ENCODE measurements around the gene PRKG1. TPM values are rescaled to one million over a fixed set of nuclear protein-coding genes. Genes with fewer than 3 reads are reported as not detected.

PRKG1 gene
- total RNA-seq, 2 donors from 2014 or later: 94.5 to 96.0 TPM

DNA sequence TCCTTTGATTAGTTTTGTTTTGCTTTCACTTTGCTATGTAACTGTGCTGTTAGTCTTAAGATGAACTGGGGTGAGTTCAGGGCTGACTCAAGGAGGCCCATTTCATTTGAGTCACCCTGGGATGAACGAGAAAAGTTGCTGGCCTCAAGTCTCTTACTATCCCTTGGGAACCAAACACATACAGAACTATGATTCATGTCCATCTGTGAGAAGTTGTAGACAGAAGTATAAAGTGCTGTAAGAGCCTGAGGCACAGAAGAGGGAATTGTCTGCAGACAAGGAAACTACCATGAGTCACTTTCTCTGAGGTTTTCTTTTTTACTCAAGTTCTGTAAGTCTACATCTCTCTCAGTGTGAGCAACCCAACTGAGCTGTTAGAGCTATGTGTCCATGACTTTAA lies 805.0 kb downstream of the PRKG1 start:
- intact Hi-C loops (cut with DNase I): no loop called here
- DNase-seq (ENCODE audit: low spot score): no peak

DNA sequence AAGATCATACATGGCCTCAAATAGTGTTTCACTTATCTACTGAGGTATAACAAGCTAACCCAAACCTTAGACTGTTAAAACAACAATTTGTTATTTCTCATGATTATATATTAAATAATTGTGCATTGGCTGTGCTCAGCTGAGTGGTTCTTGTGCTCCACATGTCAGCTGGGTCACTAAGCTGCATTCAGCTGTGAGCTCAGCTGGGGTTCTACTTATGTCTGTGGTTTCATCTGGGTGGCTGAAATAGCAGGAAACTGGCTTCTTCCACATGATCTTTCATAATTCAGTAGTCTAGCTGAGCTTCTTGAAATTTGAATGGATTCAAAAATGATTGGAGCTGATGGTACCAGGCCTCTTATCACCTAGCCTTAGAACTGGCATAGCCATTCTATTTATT lies 806.9 kb downstream of the PRKG1 start:
- intact Hi-C loops (cut with DNase I): no loop called here

DNA sequence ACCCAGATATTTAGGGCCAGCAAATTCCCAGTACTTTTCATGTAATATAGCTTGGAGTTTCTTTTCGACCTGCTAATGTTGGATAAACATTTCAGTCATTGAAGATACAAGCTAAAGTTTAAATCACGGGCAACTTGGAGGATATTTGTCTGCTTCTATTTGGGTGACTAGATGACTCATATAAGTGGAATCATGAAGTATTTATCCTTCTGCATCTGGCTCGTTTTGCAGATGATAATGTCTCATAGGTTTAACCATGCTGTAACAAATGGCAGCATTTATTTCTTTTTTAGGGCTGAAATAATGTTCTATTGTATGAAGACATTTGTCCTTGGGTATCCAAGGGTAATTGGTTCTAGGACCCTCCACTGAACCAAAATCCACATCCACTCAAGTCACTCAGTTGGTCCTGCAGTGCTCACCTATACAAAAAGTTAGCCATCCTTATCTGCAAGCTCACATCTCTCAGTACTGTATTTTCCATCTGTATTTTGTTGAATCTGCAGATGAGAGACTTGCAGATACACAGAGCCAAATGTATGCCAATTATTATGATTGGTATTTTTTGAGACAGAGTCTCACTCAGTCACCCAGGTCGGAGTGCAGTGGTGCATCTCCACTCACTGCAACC lies 812.3 kb downstream of the PRKG1 start:
- DNase-seq (ENCODE audit: low spot score): no peak
- intact Hi-C loops (cut with DNase I): no loop called here

More for the DNA sequence above, 806.9 kb downstream of the PRKG1 start:
- no peak for DNase-seq (ENCODE audit: low spot score)

DNA sequence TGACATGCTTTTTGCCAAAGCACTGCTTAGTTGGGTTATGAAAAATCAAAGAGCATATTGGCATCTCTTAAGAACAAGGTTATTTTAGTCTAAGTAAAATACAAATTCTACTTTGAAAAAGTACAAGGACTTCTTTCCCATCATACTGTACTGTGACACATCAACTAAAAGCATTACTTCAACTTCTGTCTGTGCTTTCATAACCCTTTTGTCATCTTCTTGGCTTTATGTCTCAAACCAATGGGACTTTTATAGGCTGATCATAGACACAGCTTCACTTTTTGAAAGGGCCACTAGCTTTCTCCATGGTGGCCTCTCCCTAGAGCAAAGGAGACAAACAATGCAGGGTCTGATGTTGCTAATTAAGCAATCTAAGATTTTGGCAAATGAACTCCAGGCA lies 814.0 kb downstream of the PRKG1 start:
- no peak for DNase-seq (ENCODE audit: low spot score)
- intact Hi-C loops (cut with DNase I): no loop called here

DNA sequence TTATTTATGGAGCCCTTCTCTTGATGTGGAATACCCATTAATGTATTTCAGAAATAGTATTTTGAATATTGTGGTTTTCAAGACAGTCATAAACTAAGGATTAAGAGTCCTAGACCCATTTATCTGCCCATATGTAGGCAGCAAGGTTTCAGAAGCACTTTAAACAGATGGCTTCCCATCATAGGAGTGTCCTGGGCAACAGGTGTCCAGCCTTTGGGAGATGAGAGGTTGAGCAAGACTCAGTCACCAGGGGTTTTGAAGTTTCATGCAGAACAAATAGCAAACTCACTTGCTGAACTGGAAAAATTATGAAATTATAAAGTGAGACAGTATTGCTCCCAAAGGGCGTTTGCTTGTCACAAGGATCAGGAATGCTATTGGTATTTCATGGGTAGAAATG lies 818.0 kb downstream of the PRKG1 start:
- intact Hi-C loops (cut with DNase I): no loop called here
- DNase-seq (ENCODE audit: low spot score): no peak

DNA sequence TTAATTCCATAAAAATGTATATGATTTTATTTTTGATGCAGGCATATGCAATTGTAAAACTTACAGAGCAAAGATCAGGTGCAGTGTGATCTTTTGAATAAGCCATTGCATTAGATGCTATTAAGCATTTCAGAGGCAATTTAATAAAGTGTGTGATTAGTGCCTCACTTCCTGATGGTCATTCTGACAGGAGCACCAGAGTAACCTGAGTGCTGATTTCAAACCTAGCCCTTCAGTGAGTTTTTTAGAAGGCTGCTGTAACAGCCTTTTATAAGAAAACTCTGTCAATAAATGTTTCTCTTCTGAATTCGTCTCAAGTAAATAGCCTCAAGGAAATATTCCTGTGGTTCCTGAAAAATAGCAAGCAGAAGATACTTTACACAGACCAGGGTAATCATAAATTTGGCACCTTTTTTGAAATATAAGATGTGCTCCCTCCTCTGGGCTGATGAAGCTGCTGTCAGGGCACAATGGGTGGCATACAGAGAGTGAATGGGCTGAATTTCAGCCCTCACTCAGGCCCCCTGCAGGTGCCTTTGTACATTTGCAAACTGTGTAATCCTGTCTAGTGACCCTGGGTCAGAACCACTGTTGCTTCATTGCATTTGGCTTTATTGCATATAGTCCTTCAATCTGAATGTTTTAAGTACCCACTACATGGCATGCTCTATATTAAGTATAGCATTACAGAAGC lies 818.8 kb downstream of the PRKG1 start:
- no peak for DNase-seq (ENCODE audit: low spot score)
- intact Hi-C loops (cut with DNase I): no loop called here

DNA sequence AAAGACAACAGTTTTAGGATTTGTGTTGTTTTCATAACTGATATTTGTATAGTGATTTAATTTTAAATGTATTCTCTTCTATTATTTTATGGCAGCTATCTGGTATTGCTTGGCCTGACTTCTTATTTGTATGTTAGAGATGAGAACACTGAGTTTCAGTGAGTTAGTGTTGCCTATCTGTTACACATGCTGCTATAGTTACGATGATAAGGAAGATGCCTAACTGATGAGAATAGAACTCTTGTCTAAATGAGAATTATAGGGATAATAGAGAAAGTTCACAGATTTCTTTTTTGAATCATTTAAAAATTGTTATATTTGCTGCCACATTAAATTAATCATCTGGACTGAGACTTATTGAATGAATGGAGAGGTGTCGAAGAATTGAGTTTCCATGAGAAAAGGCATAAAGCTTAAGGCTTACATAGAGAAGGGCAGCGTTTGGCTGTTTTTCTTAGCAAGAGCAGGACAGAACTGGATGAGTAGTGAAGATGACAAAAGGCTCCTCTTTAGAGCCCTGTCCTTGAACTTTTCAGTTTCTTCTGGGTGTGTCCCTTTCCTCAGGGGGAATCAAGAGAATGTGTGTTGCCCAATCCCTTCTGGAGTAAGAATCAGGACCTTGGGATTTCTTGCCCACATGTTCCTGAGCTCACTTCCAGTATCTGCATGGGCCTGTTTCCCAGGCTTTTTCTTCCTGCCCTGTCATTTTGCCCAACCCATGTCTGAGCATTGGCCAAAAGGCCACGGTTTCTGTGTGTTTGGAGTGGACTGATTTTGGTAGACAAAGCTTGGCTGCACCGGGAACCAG lies 820.7 kb downstream of the PRKG1 start:
- DNase-seq (ENCODE audit: low spot score): peak; percentile 87
- intact Hi-C loops (cut with DNase I): no loop called here

DNA sequence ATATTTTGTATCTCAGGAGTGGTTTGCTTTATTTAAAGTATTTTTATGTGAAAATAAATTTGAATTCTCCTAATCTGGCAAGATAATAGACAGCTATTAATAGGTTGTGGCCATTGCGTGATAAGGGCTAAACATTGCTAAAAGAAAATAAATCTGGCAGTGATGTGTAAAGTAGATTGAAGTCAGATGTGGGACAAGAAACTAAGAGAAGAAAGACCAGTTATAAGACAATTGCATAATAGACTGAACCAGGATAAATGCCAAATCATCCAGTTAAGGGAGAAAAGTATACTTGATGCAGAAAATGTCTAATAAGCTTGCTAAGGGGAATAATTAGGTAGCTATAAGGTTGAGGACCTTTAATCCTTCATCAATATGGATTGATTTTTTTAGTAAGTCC lies 822.6 kb downstream of the PRKG1 start:
- DNase-seq (ENCODE audit: low spot score): no peak
- intact Hi-C loops (cut with DNase I): no loop called here

DNA sequence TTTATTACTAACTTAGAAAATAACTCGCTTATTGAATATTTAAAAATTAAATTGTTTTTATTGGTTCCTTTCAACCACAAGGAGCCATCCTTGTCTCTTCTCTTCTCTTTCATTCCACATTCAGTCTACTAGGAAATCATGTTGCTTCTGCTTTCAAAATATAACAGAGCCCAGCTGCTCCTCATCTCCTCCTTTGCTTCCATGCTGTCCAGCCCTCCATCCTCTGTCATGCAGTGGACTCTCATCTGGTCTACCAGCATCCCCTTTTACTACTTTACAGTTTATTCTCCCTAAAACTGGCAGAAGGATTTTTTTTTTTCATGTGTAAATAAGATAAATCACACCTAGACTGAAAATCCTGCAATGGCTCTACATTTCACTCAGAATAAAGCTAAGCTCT lies 823.3 kb downstream of the PRKG1 start:
- DNase-seq (ENCODE audit: low spot score): no peak
- intact Hi-C loops (cut with DNase I): no loop called here

DNA sequence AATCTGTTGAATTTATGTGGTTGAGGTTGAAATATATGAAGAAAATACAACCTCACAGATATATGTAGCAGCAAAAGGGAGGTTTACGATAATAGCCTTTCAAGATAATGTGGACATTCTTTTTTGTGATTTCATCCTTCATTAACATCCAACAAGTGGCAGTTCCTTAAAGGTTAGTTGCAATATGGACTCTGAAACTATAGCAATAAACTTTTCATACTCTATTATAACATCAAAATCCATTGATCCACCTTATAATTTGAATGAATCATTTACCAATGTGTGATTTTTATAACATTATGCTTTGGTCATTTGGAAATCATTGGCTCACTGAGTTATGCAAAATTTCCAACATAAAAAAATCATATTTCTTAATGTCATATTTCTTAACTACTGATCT lies 825.9 kb downstream of the PRKG1 start:
- intact Hi-C loops (cut with DNase I): no loop called here
- DNase-seq (ENCODE audit: low spot score): no peak

DNA sequence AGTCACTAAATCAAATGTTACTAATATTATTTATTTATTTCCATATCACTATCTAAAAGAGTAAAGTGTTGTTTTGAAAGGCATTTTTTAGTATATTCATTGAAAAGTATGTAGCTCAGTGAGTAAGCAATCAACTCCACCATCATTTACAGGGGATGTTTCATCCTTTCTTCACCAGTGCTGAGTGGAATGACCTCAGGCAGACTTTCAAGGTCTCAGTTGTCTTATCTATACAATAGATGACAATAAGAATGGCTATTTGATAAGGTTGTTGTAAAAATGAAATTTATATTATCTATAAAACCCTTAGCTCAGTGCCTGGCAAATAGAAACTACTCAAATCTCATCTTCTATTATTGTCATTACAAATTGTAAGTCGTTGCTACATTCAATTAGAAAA lies 829.4 kb downstream of the PRKG1 start:
- intact Hi-C loops (cut with DNase I): no loop called here
- no peak for DNase-seq (ENCODE audit: low spot score)

DNA sequence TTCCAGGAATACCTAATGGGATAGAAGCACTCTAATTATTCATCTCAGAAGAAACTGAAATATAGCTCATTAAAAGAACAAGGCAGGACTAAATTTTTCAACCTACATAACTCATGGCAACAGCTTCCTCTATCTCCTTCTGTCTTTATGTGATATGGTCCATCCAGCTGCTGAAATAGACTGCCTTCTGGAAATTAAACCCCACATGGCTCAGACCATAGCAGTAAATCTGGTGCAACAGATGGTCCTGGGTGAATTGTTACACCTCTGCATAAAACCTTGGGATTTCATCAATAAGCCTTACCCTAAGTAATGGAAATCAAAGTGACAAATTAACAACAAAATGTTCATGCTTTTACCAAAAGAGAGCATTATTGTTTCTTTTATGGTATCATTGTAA lies 830.7 kb downstream of the PRKG1 start:
- intact Hi-C loops (cut with DNase I): no loop called here
- DNase-seq (ENCODE audit: low spot score): no peak

DNA sequence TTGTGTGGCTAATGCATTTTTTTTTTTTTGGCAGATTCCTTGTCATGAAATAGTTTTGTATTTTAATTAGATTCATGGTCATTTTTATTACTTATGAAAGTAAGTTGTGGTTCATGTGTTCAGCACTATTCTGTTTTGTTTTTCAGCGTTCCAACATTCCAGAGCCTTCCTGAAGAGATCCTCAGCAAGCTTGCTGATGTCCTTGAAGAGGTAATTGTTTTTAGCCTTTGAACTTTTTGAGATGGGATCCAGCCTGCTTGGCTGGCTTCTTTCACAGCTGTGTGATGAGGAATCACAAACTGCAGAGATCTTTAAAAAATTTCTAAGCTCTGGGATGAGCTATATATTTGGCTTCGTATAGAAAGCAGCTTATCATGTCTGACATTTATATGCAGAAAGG lies 833.1 kb downstream of the PRKG1 start:
- intact Hi-C loops (cut with DNase I): no loop called here
- no peak for DNase-seq (ENCODE audit: low spot score)

DNA sequence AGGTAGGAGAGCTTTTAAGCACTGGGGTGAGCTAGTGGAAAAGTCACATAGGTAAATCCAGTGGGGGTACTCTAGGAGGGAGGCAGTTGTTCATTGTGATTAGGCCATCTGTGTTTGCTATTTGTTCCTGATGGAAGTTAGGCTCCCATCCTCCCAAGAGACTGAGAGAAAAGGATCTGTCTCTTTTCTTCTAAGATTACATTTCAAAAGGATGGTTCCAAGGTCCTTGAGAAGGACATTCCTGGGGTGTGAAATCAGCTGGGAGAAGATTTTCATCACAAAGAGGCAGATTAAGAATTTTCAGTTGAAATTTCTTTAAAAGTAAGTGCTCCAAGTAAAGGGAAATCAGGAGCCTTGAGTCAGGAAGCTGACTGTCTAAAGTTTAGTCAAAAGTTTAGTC lies 835.9 kb downstream of the PRKG1 start:
- intact Hi-C loops (cut with DNase I): no loop called here
- DNase-seq (ENCODE audit: low spot score): no peak

DNA sequence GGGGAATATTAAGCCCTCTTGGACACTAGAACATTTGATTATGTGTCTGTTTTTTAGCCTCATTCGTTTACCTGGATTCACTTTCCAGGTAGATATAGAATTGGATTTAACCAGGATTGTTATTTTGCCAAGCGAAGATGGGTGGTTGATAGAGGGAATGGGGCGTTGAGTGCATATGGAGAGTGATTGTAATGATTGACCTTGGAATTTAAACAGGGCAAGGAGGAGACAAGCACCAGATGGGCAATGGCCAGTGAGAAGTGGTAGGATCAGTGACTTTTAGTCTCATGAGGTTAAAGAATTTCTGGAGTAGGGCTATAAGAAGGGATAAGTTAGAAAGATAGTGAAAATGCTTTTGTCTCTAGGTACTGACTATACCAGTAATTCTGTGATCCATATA lies 836.3 kb downstream of the PRKG1 start:
- intact Hi-C loops (cut with DNase I): no loop called here

DNA sequence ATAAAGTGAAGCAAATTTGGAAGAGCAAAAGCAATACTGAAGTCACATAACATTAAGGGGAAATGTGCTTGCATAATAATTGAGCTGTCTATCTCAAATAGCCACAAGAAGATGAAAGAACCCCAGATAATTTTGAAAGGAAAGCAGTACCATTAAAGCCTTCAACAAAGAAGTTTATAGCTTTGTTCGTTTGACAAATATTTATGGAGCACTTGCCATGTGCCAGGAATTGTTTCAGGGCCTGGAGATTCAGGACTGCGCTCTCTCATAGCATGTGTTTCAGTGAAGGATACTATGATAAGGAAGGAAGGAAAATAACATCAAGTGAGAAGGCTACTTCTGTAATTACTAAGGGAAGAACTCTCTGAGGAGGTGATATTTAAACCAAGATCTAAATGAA lies 837.4 kb downstream of the PRKG1 start:
- DNase-seq (ENCODE audit: low spot score): no peak
- intact Hi-C loops (cut with DNase I): no loop called here

More for the DNA sequence above, 836.3 kb downstream of the PRKG1 start:
- no peak for DNase-seq (ENCODE audit: low spot score)

DNA sequence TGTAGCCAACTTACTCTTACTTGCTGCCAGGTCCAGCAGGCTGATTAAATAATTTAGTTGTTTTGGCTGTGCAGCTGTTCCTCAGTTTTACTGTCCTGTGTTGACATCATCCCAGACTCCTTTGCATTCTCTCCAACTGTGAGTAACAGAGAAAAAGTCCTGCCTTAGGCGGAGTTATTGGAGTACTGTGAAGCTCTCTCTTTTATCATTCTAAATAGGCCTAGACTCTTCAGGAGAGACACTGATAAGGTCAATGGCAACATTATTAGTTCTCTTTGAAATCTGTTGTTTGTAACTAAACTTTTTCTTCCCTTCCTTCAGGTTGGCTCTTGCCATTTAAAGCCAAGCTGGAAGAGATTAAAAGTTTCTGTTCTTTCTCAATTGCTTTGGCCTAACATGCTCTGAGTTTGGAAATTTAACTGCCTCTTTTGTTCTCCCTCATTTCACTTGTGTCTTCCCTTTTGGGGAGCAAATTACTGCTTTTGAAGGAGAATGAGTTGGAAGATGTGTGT lies 840.8 kb downstream of the PRKG1 start:
- intact Hi-C loops (cut with DNase I): no loop called here
- no peak for DNase-seq (ENCODE audit: low spot score)

DNA sequence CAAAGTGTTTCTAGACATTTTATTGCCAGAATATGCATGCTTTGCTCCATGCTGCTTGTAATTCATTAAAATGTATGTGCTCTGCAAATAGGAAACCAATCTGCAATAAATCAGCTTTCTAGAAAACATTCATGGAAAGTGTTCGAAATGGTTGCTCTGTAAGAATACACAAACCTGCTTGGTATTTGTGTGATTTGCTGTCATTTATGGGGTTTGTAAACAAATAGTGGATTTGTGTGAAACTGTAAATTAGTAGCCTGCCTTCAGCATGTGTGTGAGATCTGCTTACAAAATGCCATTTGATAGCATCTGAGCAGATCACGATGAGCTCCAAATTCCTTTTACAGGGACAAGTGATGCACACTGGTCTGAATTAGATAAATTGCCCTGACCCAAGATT lies 844.2 kb downstream of the PRKG1 start:
- DNase-seq (ENCODE audit: low spot score): no peak
- intact Hi-C loops (cut with DNase I): no loop called here

DNA sequence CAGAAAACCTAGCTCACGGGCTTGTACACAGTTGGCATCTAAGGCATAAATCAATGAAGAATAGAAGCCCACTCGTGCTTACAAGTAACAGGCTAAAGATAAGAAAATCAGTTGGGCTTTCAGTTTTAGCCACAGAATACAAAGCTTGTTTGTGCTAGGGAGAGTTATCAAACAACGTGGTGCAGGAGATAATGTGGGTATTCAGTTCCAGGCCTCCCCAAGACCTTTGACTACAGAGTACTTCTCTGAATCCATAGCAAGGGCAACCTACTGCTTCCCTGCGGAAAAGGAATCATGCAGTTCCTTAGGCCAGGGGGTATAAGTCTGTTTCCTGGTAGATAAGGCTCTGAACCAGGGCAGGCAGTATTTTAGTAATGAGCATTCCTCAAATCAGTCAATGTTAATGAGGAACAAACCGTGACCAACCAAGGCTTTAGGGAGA lies 844.6 kb downstream of the PRKG1 start:
- intact Hi-C loops (cut with DNase I): no loop called here

DNA sequence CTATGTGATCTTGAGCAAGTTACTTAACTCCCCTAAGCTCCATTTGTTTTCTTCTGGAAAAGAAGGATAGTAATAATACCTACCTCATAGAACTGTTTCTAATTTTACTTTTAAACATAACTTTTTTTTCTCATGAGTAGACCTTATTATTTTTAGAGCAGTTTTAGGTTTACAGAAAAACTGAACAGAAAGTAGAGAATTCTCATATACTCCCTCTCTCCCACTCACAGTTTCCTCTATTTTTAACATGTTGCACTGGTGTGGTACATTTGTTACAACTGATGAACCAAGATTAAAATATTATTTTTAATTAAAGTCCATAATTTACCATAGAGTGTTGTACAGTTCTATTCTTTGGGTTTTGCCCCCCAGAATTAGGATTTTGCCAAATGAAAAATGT lies 846.4 kb downstream of the PRKG1 start:
- no peak for DNase-seq (ENCODE audit: low spot score)
- intact Hi-C loops (cut with DNase I): no loop called here

More for the DNA sequence above, 844.6 kb downstream of the PRKG1 start:
- DNase-seq (ENCODE audit: low spot score): no peak

Data from posterior vena cava (tissue), 2 donors.